DOHH2 (cell line): ENCODE measurements around the gene SUMO1.

ENCODE experiments used
- CTCF ChIP-seq: fragments of 200-600 bp; sonication (generic); IDR thresholded peaks from one replicate; pipeline ENCODE4 v1.5.1; 2014; ENCODE audit warnings: antibody characterized with exemption, mild to moderate bottlenecking, low read depth, low read length; ENCODE audit not compliant: poor library complexity, severe bottlenecking
- EZH2phosphoT487 ChIP-seq: fragments of 200-600 bp; sonication (generic); IDR thresholded peaks from 2 replicates; pipeline ENCODE4 v1.6.1; 2017; ENCODE audit warnings: borderline replicate concordance, mild to moderate bottlenecking, antibody characterized with exemption, low read length, moderate library complexity, mixed read lengths

- TF ChIP-seq CTCF = no peak
- TF ChIP-seq EZH2phosphoT487 = no peak
Observed at GRCh38 chr2:202278036-202278760, 39.8 kb upstream of the SUMO1 start.
